Muscle layer of duodenum (tissue), 2 donors: ENCODE data around the gene HAO1.

Source experiments
- H3K27ac ChIP-seq: one replicate; pipeline ENCODE4 v1.7.0; 2013; ENCODE audit warnings: mild to moderate bottlenecking, low read length
- H3K27me3 ChIP-seq: one replicate; pipeline ENCODE4 v1.7.0; 2013; ENCODE audit warnings: low read depth, mild to moderate bottlenecking, control low read depth, low read length
- H3K36me3 ChIP-seq, 2 donors: one replicate each; pipeline ENCODE4 v1.7.0; 2013; ENCODE audit warnings: low read length in 2 of 2, control low read depth in 1 of 2, mild to moderate bottlenecking in 1 of 2; ENCODE audit not compliant: insufficient read depth in 2 of 2, control insufficient read depth in 1 of 2
- H3K4me1 ChIP-seq, 2 donors: one replicate each; pipeline ENCODE4 v1.7.0; 2013; ENCODE audit warnings: low read length in 2 of 2, mild to moderate bottlenecking in 2 of 2, control low read depth in 1 of 2, moderate library complexity in 1 of 2; ENCODE audit not compliant: insufficient read depth in 2 of 2, control insufficient read depth in 1 of 2
- H3K4me3 ChIP-seq, 2 donors: one replicate each; pipeline ENCODE4 v1.7.0; 2013; ENCODE audit warnings: low read length in 2 of 2, low read depth in 1 of 2, mild to moderate bottlenecking in 1 of 2
- H3K9me3 ChIP-seq, 2 donors: one replicate each; pipeline ENCODE4 v1.7.0; 2013; ENCODE audit warnings: low read length in 2 of 2, control low read depth in 1 of 2, mild to moderate bottlenecking in 1 of 2; ENCODE audit not compliant: control insufficient read depth in 1 of 2
- donor health status: healthy.

HAO1 gene

DNA sequence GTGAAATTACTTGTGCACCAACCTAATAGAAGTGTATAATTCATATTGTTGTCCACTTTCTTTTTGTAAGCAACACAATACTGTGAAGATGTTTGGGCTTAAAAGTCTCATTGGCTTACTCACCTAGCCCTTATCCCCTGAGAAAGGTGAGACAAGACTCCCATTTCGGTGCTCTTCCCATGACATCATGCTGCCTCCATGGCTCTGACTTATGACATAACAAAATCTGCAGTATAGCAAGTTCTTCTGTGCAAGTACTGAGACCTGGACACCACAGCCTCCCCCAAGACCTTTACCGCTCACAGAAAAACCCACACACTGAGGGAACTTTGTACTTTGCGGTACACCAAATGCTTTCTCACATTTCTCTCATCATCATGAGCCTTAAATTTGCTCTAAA is 50.5 kb downstream of the HAO1 start:
- Histone ChIP-seq H3K27ac (no peak overlapping the region), H3K36me3 (no peaks in the 10 kb centered on the region), H3K9me3 (no peaks in the 10 kb centered on the region), H3K4me1 (no peaks in the 10 kb centered on the region), H3K4me3 (no peak overlapping the region), H3K27me3 (no peaks in the 10 kb centered on the region)

DNA sequence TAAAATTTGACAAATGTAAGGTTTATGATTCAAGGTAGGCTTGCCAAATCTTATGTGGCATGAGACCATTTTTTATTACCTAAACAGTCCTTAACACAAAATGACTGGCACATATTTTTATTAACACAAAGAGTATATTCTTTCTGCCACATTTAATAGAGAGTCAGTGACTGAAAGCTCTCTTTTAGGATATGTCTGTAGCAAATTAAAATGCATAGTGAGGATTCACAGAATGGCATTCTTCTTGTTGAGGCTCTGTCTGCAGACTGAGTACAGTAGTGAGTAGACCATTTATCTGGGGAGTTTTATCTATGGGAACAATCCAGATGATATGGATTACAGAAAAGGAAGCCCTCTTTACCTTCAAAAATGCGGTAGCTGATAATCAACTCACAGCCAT is 56.5 kb downstream of the HAO1 start:
- no peaks in the 10 kb centered on the region for H3K4me1 ChIP-seq

DNA sequence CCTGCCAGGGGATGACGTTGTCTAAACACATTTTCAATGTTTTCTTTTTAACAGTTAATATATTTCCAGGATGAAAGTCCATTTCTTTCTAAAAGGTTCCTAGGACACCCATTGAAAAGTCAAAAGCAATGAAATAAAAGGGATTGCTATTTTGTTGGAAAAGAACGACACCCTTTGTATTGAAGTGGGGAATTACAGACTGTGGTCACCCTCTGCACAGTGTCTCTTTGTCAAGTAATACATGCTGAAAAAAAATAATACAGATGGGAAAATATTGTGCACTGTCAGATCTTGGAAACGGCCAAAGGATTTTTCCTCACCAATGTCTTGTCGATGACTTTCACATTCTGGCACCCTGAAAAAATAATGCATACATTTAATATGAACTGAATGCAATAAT is 56.9 kb downstream of the HAO1 start:
- Histone ChIP-seq H3K9me3 (no peaks in the 10 kb centered on the region), H3K4me3 (no peak overlapping the region)

More for the DNA sequence above, 56.5 kb downstream of the HAO1 start:
- H3K36me3 ChIP-seq: no peaks in the 10 kb centered on the region
- no peaks in the 10 kb centered on the region for H3K27me3 ChIP-seq
- H3K9me3 ChIP-seq: no peaks in the 10 kb centered on the region
- no peak overlapping the region for H3K27ac ChIP-seq
- no peak overlapping the region for H3K4me3 ChIP-seq

DNA sequence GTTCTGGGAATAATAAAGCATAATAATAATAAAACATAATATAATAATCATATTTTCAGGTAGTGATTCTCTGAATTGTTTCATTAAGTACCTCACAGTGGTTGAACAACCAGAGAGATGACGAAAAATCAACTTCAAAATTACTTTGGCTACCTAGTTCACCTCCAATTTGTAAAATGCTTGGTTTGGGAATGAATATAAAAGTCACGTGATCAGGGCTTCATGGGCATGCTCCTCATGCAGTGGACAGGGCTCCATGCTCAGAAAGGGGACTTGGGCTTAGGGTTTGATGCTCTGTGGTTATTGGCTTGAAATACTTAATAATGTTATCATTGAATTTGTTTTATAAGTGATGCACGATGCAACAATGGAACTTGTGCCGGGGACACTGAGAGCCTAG is 58.2 kb downstream of the HAO1 start:
- Histone ChIP-seq H3K36me3 (no peaks in the 10 kb centered on the region), H3K4me3 (no peak overlapping the region), H3K9me3 (no peaks in the 10 kb centered on the region), H3K4me1 (no peaks in the 10 kb centered on the region), H3K27ac (no peak overlapping the region), H3K27me3 (no peaks in the 10 kb centered on the region)

More for the DNA sequence above, 56.9 kb downstream of the HAO1 start:
- Histone ChIP-seq H3K36me3 (no peaks in the 10 kb centered on the region), H3K4me1 (no peaks in the 10 kb centered on the region), H3K27ac (no peak overlapping the region), H3K27me3 (no peaks in the 10 kb centered on the region)

DNA sequence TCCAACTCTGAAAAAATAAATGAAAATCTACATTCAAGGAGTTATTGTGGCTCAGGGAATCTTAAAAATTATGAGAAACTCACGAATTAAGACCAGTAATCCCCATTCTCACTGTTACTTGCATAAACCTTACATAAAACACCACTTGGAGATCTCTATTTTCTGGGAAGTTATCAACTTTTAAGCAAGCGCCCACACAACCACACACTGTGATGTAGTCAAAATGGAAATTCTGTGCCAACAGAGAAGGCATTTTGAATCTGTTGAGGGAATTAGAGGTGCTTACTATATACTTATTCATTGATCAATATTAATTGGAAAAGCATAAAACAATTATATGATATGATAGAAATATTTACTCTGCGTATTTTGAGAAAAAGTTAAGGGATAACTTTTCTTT is 58.7 kb downstream of the HAO1 start:
- no peaks in the 10 kb centered on the region for H3K27me3 ChIP-seq
- H3K4me1 ChIP-seq: no peaks in the 10 kb centered on the region
- H3K36me3 ChIP-seq: no peaks in the 10 kb centered on the region
- no peaks in the 10 kb centered on the region for H3K9me3 ChIP-seq
- no peak overlapping the region for H3K27ac ChIP-seq
- H3K4me3 ChIP-seq: no peak overlapping the region

DNA sequence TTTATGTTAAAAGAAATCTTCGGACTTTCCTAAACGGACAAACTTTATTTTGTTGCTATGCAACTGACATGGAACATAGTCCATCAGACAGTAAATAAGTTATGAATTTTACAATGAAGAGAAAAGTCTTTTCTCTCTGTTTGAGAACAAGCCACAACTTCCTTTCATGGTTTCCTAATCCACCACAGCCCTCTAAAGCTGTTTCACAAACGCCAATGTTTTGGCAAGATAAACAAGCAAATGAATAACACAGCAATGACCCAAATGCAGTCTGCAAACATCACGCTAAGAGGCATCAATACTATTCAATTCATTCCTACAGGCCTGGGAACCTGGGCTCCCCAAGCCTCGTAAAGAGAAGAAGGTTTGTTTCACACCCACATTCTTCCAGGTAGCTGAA is 60.4 kb downstream of the HAO1 start:
- no peaks in the 10 kb centered on the region for H3K36me3 ChIP-seq
- no peak overlapping the region for H3K27ac ChIP-seq

DNA sequence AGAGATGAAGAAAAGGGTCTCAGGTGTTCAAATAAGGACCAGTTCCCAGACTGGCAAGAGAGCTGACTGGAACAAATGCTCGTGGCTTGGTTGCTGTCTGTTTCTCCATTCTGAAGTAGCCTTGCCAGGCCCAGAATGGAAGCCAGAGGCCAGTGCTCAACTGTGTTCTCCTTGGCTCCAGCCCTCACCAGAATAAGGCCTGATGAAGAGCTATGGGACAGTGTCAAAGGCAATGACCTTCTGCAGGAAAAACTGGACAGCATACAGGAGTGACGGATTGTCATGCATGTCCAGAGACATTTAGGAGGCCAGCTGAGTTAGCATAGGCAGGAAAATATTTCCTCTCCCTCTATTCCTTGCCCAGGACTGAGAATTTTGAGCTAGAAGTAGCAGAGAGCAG is 72.2 kb downstream of the HAO1 start:
- no peak overlapping the region for H3K4me3 ChIP-seq
- peaks cover 0 to 4% of the 10 kb centered on the region in 2 donors for H3K9me3 ChIP-seq
- no peaks in the 10 kb centered on the region for H3K4me1 ChIP-seq
- H3K27ac ChIP-seq: no peak overlapping the region
- H3K36me3 ChIP-seq: no peaks in the 10 kb centered on the region
- no peaks in the 10 kb centered on the region for H3K27me3 ChIP-seq

More for the DNA sequence above, 60.4 kb downstream of the HAO1 start:
- no peak overlapping the region for H3K4me3 ChIP-seq
- no peaks in the 10 kb centered on the region for H3K9me3 ChIP-seq
- H3K27me3 ChIP-seq: no peaks in the 10 kb centered on the region
- no peaks in the 10 kb centered on the region for H3K4me1 ChIP-seq

DNA sequence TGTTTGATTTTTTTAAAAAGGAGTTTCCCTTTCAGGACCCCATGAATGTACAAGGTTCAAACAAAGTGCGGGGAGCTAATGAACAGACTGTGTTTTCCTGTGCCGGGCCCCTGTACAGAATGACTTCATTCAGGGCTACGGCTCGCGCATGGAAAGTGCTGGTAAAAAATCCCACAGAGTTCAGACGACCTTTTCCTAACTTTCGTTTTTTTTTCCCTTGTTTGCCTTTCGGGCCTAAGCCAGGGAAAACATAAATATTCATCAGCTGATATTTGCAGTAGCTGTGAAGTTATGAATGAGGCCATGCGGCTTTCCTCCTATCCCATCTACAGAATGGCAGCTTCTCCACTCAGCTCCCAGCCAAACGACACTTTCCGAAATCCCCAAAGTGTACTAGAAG is 74.0 kb downstream of the HAO1 start:
- H3K36me3 ChIP-seq: no peaks in the 10 kb centered on the region
- H3K27me3 ChIP-seq: no peaks in the 10 kb centered on the region
- no peak overlapping the region for H3K4me3 ChIP-seq
- H3K9me3 ChIP-seq: peaks cover 0 to 4% of the 10 kb centered on the region in 2 donors
- no peaks in the 10 kb centered on the region for H3K4me1 ChIP-seq
- no peak overlapping the region for H3K27ac ChIP-seq

DNA sequence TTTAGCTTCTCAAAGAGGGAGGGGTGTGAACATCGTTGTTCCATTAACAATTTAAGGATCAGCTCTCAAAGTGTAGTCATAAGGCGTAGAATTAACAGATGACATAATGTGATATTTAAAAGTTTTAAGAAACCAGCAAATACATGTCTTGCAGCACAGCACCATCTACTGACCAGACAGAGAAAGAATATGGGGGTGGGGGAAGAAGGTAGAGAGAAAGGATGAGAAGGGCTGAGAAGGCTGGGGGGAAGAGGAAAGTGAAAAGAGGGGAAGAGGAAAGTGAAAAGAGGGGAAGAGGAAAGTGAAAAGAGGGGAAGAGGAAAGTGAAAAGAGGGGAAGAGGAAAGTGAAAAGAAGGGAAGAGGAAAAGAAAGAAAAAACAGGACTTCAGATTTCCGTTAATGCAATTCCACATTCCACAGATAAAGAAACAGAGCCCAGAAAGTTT is 80.9 kb downstream of the HAO1 start:
- H3K36me3 ChIP-seq: no peaks in the 10 kb centered on the region
- H3K4me1 ChIP-seq: peaks cover 0 to 4% of the 10 kb centered on the region in 2 donors
- no peaks in the 10 kb centered on the region for H3K9me3 ChIP-seq
- H3K4me3 ChIP-seq: no peak overlapping the region
- H3K27me3 ChIP-seq: no peaks in the 10 kb centered on the region
- H3K27ac ChIP-seq: no peak overlapping the region

DNA sequence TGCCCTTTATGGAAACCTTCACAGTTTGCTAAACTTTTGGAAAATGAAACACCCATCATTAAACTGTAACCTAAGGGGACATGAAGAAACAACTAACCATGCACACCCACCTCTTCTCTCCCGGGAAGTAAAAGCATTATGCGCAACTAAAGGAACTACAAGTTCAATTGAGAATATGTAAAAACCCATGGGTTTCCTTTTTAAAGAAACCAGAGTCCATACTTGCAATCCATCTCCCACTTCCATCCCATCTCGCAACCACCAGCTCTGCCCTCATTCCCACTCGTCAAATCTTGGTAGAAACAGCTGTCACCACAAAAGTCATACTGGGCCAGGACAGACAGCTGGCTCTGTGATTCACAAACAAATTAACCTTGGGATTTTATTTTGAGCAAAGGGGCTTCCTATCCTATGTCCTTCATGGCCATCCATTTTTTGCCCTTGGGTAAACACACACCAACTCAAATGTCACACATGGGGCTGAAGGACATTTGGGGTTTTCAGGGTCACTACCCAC is 81.5 kb downstream of the HAO1 start:
- no peaks in the 10 kb centered on the region for H3K36me3 ChIP-seq
- H3K27me3 ChIP-seq: no peaks in the 10 kb centered on the region
- H3K4me3 ChIP-seq: no peak overlapping the region
- no peak overlapping the region for H3K27ac ChIP-seq
- H3K4me1 ChIP-seq: peaks cover 0 to 4% of the 10 kb centered on the region in 2 donors
- H3K9me3 ChIP-seq: no peaks in the 10 kb centered on the region

DNA sequence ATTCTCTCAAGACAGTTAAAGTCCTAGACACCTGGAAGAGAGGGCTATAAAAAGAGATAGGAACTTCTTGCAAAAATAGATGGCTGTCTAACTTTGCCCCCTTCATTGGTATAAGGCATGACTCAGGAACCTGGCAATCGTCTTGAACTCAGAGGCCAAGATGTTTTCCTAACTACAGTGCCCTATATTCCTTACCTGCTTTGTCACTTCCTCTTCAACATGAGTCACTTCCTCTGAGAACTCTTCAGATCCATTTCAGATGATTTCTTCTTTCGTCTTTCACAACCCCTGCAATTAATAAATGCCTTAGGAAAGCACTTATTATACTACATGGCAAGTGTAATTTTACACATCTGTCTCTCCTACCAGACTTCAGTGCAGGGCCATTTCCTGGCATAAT is 83.5 kb downstream of the HAO1 start:
- no peaks in the 10 kb centered on the region for H3K36me3 ChIP-seq
- no peaks in the 10 kb centered on the region for H3K27me3 ChIP-seq
- H3K4me1 ChIP-seq: peaks cover 0 to 4% of the 10 kb centered on the region in 2 donors
- no peak overlapping the region for H3K4me3 ChIP-seq
- no peak overlapping the region for H3K27ac ChIP-seq
- H3K9me3 ChIP-seq: no peaks in the 10 kb centered on the region

DNA sequence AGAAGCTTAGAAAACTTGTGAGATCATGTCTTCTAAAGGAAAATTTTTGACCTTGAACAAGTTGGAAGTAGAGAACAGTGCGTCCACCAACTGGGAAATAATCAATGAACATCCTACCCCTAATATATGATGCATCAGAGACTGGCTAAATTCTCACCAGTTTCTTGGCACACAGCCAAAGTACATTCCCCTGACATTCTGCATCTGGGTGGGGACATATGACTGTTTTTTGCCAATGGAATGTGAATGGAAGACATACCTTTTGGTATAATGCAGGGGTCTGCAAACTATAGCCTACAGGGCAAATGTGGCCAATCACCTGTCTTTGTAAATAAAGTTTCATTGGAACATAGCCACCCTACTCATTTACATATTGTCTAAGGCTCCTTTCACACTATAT is 84.7 kb downstream of the HAO1 start:
- Histone ChIP-seq H3K36me3 (no peaks in the 10 kb centered on the region), H3K4me1 (peaks cover 0 to 4% of the 10 kb centered on the region in 2 donors), H3K27me3 (no peaks in the 10 kb centered on the region), H3K9me3 (no peaks in the 10 kb centered on the region), H3K4me3 (no peak overlapping the region), H3K27ac (no peak overlapping the region)
